ENCODE data around the gene IGSF23. TPM values are rescaled to one million over a fixed set of nuclear protein-coding genes. Genes with fewer than 3 reads are reported as not detected.

The IGSF23 gene
- total RNA-seq, 1 donor from 2014 or later: not detected

DNA sequence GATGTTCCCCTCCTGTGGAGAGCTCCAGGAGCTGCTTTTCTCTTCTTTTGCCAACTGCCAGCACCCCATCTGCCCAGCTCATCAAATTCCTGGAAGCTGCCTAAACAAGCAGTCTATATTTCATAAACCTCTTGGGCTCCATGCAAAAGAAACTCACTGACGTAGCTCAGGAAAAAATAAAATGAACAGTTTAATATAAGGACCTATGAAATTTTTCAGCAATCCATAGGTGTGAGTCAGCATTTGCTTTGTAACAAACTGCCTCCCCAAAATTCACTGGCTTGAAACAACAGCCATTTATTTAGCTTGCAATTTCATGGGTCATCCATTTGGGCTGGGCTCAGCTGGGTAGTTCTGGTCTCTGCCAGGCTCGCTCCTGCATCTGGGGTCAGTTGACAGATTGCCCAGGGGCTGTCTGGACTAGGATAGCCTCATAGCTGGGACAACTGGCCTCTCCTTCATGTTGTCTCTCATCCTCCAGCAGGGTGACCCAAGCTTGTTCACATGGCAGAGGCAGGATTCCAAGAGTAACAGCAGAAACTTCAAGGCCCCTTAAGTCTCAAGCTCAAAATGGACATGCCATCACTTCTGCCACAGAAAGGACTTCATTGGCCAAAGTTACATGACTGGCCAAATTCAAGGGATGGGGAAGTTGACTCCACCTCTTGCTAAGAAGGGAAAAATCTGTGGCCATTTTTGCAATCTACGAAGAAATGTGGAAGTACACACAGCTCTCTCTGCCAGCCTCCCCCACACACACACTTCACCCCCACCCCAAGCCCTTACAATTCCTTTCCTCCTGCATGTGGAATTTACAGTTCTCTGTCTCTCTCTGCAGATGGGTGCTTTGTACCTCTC lies 22.4 kb downstream of the IGSF23 start:
- no peaks in the 10 kb centered on the region for H3K9me3 Mint-ChIP-seq (ENCODE audit: unreplicated experiment)
- no peak overlapping the region for H3K27ac Mint-ChIP-seq (ENCODE audit: unreplicated experiment)
- TF ChIP-seq CTCF (IDR thresholded peaks at IDR 0.05; ENCODE audit: unreplicated experiment): no peak
- no peaks in the 10 kb centered on the region for H3K4me1 Mint-ChIP-seq (ENCODE audit: unreplicated experiment)
- H3K27me3 Mint-ChIP-seq (ENCODE audit: unreplicated experiment): peaks cover 1% of the 10 kb centered on the region
- no peak overlapping the region for H3K4me3 Mint-ChIP-seq (ENCODE audit: unreplicated experiment)
- H3K36me3 Mint-ChIP-seq (ENCODE audit: low read depth, unreplicated experiment): no peaks in the 10 kb centered on the region
- no peak for DNase-seq (ENCODE audit: low spot score)

DNA sequence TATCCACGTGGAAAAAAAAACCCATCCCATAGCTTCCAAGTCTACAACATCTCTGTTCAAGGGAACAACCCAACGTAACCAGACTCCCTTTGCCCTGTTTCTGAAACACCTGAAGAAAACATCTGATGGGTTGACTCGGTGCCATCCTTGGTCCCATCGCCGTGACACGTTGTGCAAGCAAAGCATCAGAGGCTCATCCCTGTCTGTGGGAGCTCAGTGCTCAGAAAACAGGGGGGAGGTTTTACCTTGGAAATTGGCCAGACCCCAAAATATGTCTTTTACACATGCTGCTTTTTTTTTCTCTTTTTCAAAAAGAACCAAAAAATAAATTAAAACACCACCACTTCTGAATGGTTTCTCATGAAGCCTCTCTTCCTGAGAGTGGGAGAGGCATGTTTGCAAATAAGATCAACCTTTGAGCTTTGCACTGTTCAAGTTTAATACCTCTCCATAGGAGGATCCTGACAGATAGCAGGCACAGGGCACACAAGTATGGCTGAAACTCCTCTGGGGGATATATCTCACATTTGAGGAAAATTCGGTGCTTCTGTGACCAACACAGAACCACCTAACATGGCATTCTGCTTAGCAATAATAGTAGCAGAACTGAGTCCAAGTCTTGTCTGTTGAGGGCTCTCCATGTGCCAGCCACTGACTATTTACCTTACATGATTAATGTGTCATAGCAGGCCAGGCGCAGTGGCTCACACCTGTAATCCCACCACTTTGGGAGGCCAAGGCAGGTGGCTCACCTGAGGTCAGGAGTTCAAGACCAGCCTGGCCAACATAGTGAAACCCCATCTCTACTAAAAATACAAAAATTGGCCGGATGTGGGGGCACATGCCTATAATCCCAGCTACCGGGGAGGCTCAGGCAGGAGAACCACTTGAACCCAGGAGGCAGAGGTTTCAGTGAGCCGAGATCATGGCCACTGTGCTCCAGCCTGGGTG lies 23.4 kb downstream of the IGSF23 start:
- H3K36me3 Mint-ChIP-seq (ENCODE audit: low read depth, unreplicated experiment): no peaks in the 10 kb centered on the region
- H3K27me3 Mint-ChIP-seq (ENCODE audit: unreplicated experiment): peaks cover 1% of the 10 kb centered on the region
- no peaks in the 10 kb centered on the region for H3K9me3 Mint-ChIP-seq (ENCODE audit: unreplicated experiment)
- H3K4me1 Mint-ChIP-seq (ENCODE audit: unreplicated experiment): no peaks in the 10 kb centered on the region
- no peak overlapping the region for H3K4me3 Mint-ChIP-seq (ENCODE audit: unreplicated experiment)
- no peak for TF ChIP-seq CTCF (IDR thresholded peaks at IDR 0.05; ENCODE audit: unreplicated experiment)
- no peak overlapping the region for H3K27ac Mint-ChIP-seq (ENCODE audit: unreplicated experiment)
- no peak for DNase-seq (ENCODE audit: low spot score)

- no peak for TF ChIP-seq CTCF (IDR thresholded peaks at IDR 0.05; ENCODE audit: unreplicated experiment)
- H3K4me3 Mint-ChIP-seq (ENCODE audit: unreplicated experiment): no peak overlapping the region
- H3K27me3 Mint-ChIP-seq (ENCODE audit: unreplicated experiment): peaks cover 1% of the 10 kb centered on the region
- no peaks in the 10 kb centered on the region for H3K9me3 Mint-ChIP-seq (ENCODE audit: unreplicated experiment)
- no peaks in the 10 kb centered on the region for H3K4me1 Mint-ChIP-seq (ENCODE audit: unreplicated experiment)
- no peaks in the 10 kb centered on the region for H3K36me3 Mint-ChIP-seq (ENCODE audit: low read depth, unreplicated experiment)
- DNase-seq (ENCODE audit: low spot score): no peak
- H3K27ac Mint-ChIP-seq (ENCODE audit: unreplicated experiment): no peak overlapping the region
Measured at GRCh38 chr19:44637390-44637764, 24.0 kb downstream of the IGSF23 start.

- Mint-ChIP-seq H3K4me1 (ENCODE audit: unreplicated experiment) (no peaks in the 10 kb centered on the region), H3K4me3 (ENCODE audit: unreplicated experiment) (no peak overlapping the region), H3K9me3 (ENCODE audit: unreplicated experiment) (no peaks in the 10 kb centered on the region), H3K27ac (ENCODE audit: unreplicated experiment) (no peak overlapping the region), H3K27me3 (ENCODE audit: unreplicated experiment) (peaks cover 4% of the 10 kb centered on the region), H3K36me3 (ENCODE audit: low read depth, unreplicated experiment) (no peaks in the 10 kb centered on the region)
- DNase-seq (ENCODE audit: low spot score): no peak
- TF ChIP-seq CTCF (IDR thresholded peaks at IDR 0.05; ENCODE audit: unreplicated experiment): no peak
Measured at GRCh38 chr19:44640518-44640917, 27.2 kb downstream of the IGSF23 start.

Measured in endothelial cell (in vitro differentiated cells).